IMR-90 (cell line): Measurements from ENCODE around the gene TMEM176A. TPM values are rescaled to one million over a fixed set of nuclear protein-coding genes. Genes with fewer than 3 reads are reported as not detected.

Source experiments
- ATAC-seq: fragments of 200-7000 bp; cut with Tn5 transposase; 2 replicates; pipeline ENCODE4 v1.9.1; 2020; ENCODE audit warnings: low read depth, mild to moderate bottlenecking, moderate library complexity
- BruUV-seq: library from RNA; stranded (reverse); fragments of 400-500 nt; replicated peaks from 2 replicates; lab custom pipeline; 2021; lab: Mats Ljungman, UMichigan
- CTCF ChIA-PET: fragments of 300-600 bp; formaldehyde crosslinking; extraction: SDS; loops from one replicate; lab custom pipeline; 2021; ENCODE audit warnings: antibody characterized with exemption; lab: Yijun Ruan, JAX
- POLR2A ChIA-PET: fragments of 300-600 bp; sonication (Branson Sonifier 250); formaldehyde crosslinking; loops from one replicate; lab custom pipeline; 2022; ENCODE audit warnings: antibody characterized with exemption; ENCODE audit not compliant: unreplicated experiment; lab: Charles Lee
- DNase-seq: peaks from one replicate; pipeline ENCODE4 v3.0.0; 2013
- H2AFZ ChIP-seq: replicated peaks from 2 replicates; pipeline ENCODE3; 2013; ENCODE audit warnings: low read length, mild to moderate bottlenecking; ENCODE audit not compliant: poor library complexity
- H2AK5ac ChIP-seq: 2 replicates; pipeline ENCODE4 v1.6.1; 2013; ENCODE audit warnings: low read depth, low read length, inconsistent platforms
- H2AK9ac ChIP-seq: replicated peaks from 2 replicates; pipeline ENCODE3; 2013; ENCODE audit warnings: mild to moderate bottlenecking, low read depth, low read length, moderate library complexity; ENCODE audit not compliant: poor library complexity
- H2BK120ac ChIP-seq: 2 replicates; pipeline ENCODE4 v1.6.1; 2013; ENCODE audit warnings: low read depth, low read length, inconsistent platforms
- H2BK15ac ChIP-seq: 3 replicates; pipeline ENCODE4 v1.6.1; 2013; ENCODE audit warnings: low read depth, low read length, inconsistent platforms
- H2BK20ac ChIP-seq: 2 replicates; pipeline ENCODE4 v1.6.1; 2013; ENCODE audit warnings: low read depth, mild to moderate bottlenecking, inconsistent platforms, low read length, moderate library complexity
- H2BK5ac ChIP-seq: 2 replicates; pipeline ENCODE4 v1.6.1; 2013; ENCODE audit warnings: mild to moderate bottlenecking, low read depth, low read length, inconsistent platforms; ENCODE audit not compliant: poor library complexity, severe bottlenecking
- H3K14ac ChIP-seq: replicated peaks from 2 replicates; pipeline ENCODE4 v1.6.1; 2013; ENCODE audit warnings: low read depth, low read length, inconsistent platforms
- H3K18ac ChIP-seq: 2 replicates; pipeline ENCODE4 v1.6.1; 2013; ENCODE audit warnings: low read depth, low read length, control low read depth
- H3K23ac ChIP-seq: 2 replicates; pipeline ENCODE4 v1.6.1; 2013; ENCODE audit warnings: low read depth, low read length, inconsistent platforms
- H3K27ac ChIP-seq: 2 replicates; pipeline ENCODE4 v1.5.1; 2013; ENCODE audit warnings: mild to moderate bottlenecking, control low read depth, low read length; ENCODE audit not compliant: insufficient read depth
- H3K27me3 ChIP-seq: 2 replicates; pipeline ENCODE4 v1.6.1; 2013; ENCODE audit warnings: low read length; ENCODE audit not compliant: control insufficient read depth, insufficient read depth
- H3K36me3 ChIP-seq: 2 replicates; pipeline ENCODE4 v1.6.1; 2013; ENCODE audit warnings: low read length, mixed read lengths; ENCODE audit not compliant: control insufficient read depth, insufficient read depth
- H3K4ac ChIP-seq: 2 replicates; pipeline ENCODE4 v1.6.1; 2013; ENCODE audit warnings: low read depth, low read length, inconsistent platforms
- H3K4me1 ChIP-seq: 2 replicates; pipeline ENCODE4 v1.6.1; 2013; ENCODE audit warnings: low read length, mixed read lengths; ENCODE audit not compliant: control insufficient read depth, insufficient read depth
- H3K4me2 ChIP-seq: 2 replicates; pipeline ENCODE4 v1.6.1; 2013; ENCODE audit warnings: low read depth, mild to moderate bottlenecking, control low read depth, low read length, moderate library complexity
- H3K4me3 ChIP-seq: 2 replicates; pipeline ENCODE4 v1.5.1; 2013; ENCODE audit warnings: low read depth, mild to moderate bottlenecking, control low read depth, low read length, moderate library complexity; ENCODE audit not compliant: insufficient read depth
- H3K56ac ChIP-seq: 2 replicates; pipeline ENCODE4 v1.6.1; 2013; ENCODE audit warnings: low read length, inconsistent platforms; ENCODE audit not compliant: insufficient read depth; ENCODE audit errors: extremely low read depth
- H3K79me1 ChIP-seq, 2 experiments: 2 replicates each; pipeline ENCODE4 v1.6.1; 2013; ENCODE audit warnings: low read length in 2 of 2, inconsistent platforms in 1 of 2, low read depth in 1 of 2
- H3K9ac ChIP-seq: 2 replicates; pipeline ENCODE4 v1.6.1; 2013; ENCODE audit warnings: low read depth, low read length, control low read depth
- H3K9me1 ChIP-seq: 2 replicates; pipeline ENCODE4 v1.6.1; 2013; ENCODE audit warnings: low read length, inconsistent platforms; ENCODE audit not compliant: insufficient read depth
- H3K9me3 ChIP-seq: 2 replicates; pipeline ENCODE4 v1.6.1; 2013; ENCODE audit warnings: low read length; ENCODE audit not compliant: control insufficient read depth, insufficient read depth
- H4K20me1 ChIP-seq: 2 replicates; pipeline ENCODE4 v1.6.1; 2013; ENCODE audit warnings: low read length, inconsistent platforms; ENCODE audit not compliant: insufficient read depth
- H4K5ac ChIP-seq: 2 replicates; pipeline ENCODE4 v1.6.1; 2013; ENCODE audit warnings: mild to moderate bottlenecking, low read depth, low read length, control low read depth
- H4K8ac ChIP-seq, 2 experiments: 2 replicates each; pipeline ENCODE4 v1.6.1; 2013; ENCODE audit warnings: low read depth in 2 of 2, low read length in 2 of 2, control low read depth in 1 of 2, inconsistent platforms in 1 of 2
- H4K91ac ChIP-seq: 2 replicates; pipeline ENCODE4 v1.6.1; 2013; ENCODE audit warnings: low read depth, low read length, inconsistent platforms; ENCODE audit not compliant: insufficient read depth
- POLR2A ChIP-seq: IDR thresholded peaks from 2 replicates; pipeline ENCODE4 v1.6.1; 2012; ENCODE audit warnings: mild to moderate bottlenecking, low read depth, low read length
- WGBS, 2 experiments: methylation state at CpG; one replicate each; pipeline versions ENCODE4 v1.1.5 to v1.1.7; 2013; ENCODE audit warnings: missing lambda C conversion rate in 2 of 2; ENCODE audit not compliant: insufficient read length in 1 of 2; ENCODE audit errors: extremely low coverage in 2 of 2; 5-methylcytosine and 5-hydroxymethylcytosine counted together
- dilution Hi-C: fragments of 300-500 bp; cut with HindIII; formaldehyde crosslinking; loops from one replicate; pipeline ENCODE4 v1.14.3; 2018; ENCODE audit warnings: low sequenced_read_pairs; ENCODE audit not compliant: unreplicated experiment
- in situ Hi-C: fragments of 300-500 bp; cut with MboI; formaldehyde crosslinking; loops from 3 replicates; pipeline ENCODE4 v1.14.3; 2019; ENCODE audit warnings: low sequenced_read_pairs, inconsistent platforms, mixed read lengths
- intact Hi-C: fragments of 100-400 bp; cut with micrococcal nuclease; formaldehyde crosslinking; loops from 2 replicates; pipeline ENCODE4 v1.10.0; 2022
- polyA plus RNA-seq, 3 experiments: library from polyadenylated mRNA; depleted of rRNA; stranded (reverse); fragments of >200 nt; gene quantifications; 2 replicates each; pipeline ENCODE4 v1.2.3, GENCODE V29; 2012; ENCODE audit warnings: low replicate concordance in 1 of 3
- total RNA-seq: library from RNA; depleted of rRNA; stranded (reverse); fragments of >200 nt; gene quantifications from 2 replicates; pipeline ENCODE4 v1.2.3, GENCODE V29; 2012
- TF ChIP-seq, protein P1 (sequence below): fragments of 150-350 bp; IDR thresholded peaks from 2 replicates; pipeline ENCODE4 v1.6.1; 2017; ENCODE audit warnings: mild to moderate bottlenecking, antibody characterized with exemption, low read length, low read depth

TMEM176A gene
- total and polyA plus RNA-seq, 2 of the 4 experiments (the other 2 are of a cell fraction): not detected

DNA sequence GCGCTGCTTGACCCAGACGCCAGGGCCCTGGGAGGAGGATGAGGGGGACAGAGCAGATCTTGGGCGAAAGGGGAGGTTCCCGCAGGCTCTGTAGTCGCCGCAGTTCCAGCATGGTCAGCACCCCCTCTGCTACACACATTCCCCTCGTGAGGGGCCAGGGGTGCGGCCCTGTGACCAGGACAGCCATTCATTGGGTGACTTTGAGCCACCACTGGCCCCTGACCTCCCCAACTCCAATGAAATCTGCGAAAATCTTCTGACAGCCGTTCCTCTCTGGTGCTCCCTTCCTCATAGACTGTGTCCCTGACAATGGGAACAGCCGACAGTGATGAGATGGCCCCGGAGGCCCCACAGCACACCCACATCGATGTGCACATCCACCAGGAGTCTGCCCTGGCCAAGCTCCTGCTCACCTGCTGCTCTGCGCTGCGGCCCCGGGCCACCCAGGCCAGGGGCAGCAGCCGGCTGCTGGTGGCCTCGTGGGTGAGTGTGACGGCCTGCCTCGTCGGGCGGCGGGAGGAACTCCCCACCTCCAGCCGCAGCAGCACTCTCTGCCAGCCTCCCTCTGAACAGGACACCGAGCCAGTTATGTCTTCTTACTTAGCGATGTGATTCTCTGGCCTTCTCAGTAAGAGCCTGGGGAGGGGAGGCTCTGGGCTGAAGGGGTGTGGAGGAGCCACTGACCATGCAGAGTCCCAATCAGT lies 825 bp downstream of the TMEM176A start:
- no peak overlapping the region for H2BK5ac ChIP-seq
- H2AFZ ChIP-seq: no peak overlapping the region
- H2BK20ac ChIP-seq: no peak overlapping the region
- in situ Hi-C loops: no loop called here
- no peak overlapping the region for H2BK15ac ChIP-seq
- H3K18ac ChIP-seq: no peak overlapping the region; the same call in 1 of the 2 replicates
- CTCF ChIA-PET: no interaction called here
- no TSS peak for BruUV-seq
- no peaks in the 10 kb centered on the region for H3K4me1 ChIP-seq
- no peak overlapping the region for H3K56ac ChIP-seq
- no peak overlapping the region for H3K23ac ChIP-seq
- no peak overlapping the region; the same call in 1 of the 2 replicates for H3K4me3 ChIP-seq
- peaks cover 29% of the 10 kb centered on the region for H3K27me3 ChIP-seq
- POLR2A ChIA-PET: no interaction called here
- H4K5ac ChIP-seq: no peak overlapping the region
- dilution Hi-C loops: no loop called here
- no peak for TF ChIP-seq POLR2A
- TF ChIP-seq, protein P1, sequence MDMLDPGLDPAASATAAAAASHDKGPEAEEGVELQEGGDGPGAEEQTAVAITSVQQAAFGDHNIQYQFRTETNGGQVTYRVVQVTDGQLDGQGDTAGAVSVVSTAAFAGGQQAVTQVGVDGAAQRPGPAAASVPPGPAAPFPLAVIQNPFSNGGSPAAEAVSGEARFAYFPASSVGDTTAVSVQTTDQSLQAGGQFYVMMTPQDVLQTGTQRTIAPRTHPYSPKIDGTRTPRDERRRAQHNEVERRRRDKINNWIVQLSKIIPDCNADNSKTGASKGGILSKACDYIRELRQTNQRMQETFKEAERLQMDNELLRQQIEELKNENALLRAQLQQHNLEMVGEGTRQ: no peak
- no peak overlapping the region; the same call in 1 of the 2 replicates for H3K9ac ChIP-seq
- H4K20me1 ChIP-seq: no peaks in the 10 kb centered on the region
- DNase-seq (no peak), ATAC-seq (0 out of 2 replicates have a peak, but pooled peaks have one; percentile 22)
- no peak overlapping the region for H4K91ac ChIP-seq
- peaks cover 3% of the 10 kb centered on the region; the same call in 1 of the 2 replicates for H3K36me3 ChIP-seq
- no peak overlapping the region for H4K8ac ChIP-seq
- H3K9me3 ChIP-seq: peaks cover 8% of the 10 kb centered on the region
- no peak overlapping the region for H2AK5ac ChIP-seq
- 60% methylated on average over 1 of the region's 26 CpGs; no CpG with 5 or more reads in 1 of the 2 experiments for WGBS, 2 experiments
- intact Hi-C loops: no loop called here
- no peak overlapping the region; the same call in 1 of the 2 replicates for H3K4ac ChIP-seq
- no peak overlapping the region; the same call in 1 of the 2 replicates for H3K4me2 ChIP-seq
- no peak overlapping the region for H3K14ac ChIP-seq
- no peaks in the 10 kb centered on the region for H3K9me1 ChIP-seq
- H2BK120ac ChIP-seq: no peak overlapping the region
- H2AK9ac ChIP-seq: no peak overlapping the region
- H3K79me1 ChIP-seq: no peaks in the 10 kb centered on the region
- no peak overlapping the region for H3K27ac ChIP-seq
